Midbrain (tissue), 1 donor: ENCODE data around the gene TPO.

Source experiments
- DNase-seq: peaks from one replicate; lab custom pipeline; 2025; lab: John Stamatoyannopoulos, UW

TPO gene

GRCh38 chr2:1450915-1451314, 37.7 kb downstream of the TPO start:
- no peak for DNase-seq

DNA sequence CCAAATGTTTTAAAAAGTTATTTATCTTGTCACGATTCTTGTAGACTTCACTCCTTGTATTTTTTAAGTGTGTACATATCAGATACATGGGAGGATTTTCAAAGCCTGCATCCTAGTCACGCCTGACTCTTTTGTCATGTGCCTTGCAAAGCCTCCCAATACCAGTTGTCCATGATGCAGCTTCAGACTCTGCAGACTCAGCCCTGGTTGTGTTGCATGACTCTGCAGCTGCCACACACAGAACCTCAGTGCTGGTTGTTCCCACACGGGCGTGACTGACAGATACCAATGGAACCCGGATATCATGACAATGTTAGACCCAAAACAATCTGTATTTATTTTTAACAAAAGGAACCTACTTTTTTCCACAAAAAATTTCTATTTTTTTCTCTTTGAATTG, 38.2 kb downstream of the TPO start:
- DNase-seq: no peak

DNA sequence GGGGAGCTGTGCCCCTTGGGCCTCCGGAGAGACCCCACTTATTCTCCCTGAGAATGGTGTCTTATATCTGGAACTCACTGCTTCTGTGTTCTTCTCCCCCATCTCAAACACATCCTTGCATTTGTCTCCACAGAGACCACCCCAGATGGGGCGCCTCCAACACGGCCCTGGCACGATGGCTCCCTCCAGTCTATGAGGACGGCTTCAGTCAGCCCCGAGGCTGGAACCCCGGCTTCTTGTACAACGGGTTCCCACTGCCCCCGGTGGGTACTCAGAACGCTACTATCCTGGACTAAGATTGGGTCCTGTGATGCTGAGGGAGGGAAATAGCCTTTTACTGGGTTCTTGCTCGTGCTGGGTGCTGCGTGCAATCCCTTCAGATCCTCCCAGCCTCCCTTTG, 40.3 kb downstream of the TPO start:
- DNase-seq: no peak

- no peak for DNase-seq
These were observed 41.1 kb downstream of the TPO start for GRCh38 chr2:1454346-1454745.

DNA sequence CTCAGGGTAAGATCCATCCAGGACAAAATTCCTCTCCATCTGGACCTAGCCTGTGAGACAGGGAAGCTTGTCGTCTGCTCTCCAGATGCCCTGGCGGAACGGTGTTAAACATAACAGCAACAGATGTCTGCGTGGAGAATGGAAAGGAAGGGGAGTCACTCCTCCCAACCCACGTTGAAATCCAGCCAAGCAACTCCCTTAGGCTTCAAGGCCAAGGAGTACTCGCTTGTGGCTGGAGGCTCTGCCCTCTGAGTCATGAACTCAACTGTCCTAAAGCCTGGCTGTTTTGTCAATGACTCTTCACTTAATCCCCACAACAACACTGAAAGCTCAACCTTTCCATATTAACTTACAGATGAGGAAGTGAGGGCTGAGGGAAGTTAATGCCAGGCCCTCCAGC, 42.2 kb downstream of the TPO start:
- no peak for DNase-seq

DNA sequence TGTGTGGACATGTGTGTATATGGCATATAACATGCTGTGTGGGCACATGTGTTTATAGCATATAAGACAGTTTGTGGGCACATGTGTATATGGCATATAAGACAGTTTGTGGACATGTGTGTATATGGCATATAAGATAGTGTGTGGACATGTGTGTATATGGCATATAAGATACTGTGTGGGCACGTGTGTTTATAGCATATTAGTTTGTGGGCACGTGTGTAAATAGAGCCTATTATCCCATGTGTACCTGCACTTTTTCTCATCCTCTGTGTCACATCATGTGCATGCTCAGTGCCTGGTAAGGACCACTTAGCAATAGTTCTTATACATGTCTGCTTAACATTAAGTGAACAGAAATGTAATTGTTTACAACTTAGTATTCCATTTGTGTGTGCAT, 45.2 kb downstream of the TPO start:
- DNase-seq: no peak

- DNase-seq: no peak
These were observed 46.5 kb downstream of the TPO start for GRCh38 chr2:1459727-1460126.

DNA sequence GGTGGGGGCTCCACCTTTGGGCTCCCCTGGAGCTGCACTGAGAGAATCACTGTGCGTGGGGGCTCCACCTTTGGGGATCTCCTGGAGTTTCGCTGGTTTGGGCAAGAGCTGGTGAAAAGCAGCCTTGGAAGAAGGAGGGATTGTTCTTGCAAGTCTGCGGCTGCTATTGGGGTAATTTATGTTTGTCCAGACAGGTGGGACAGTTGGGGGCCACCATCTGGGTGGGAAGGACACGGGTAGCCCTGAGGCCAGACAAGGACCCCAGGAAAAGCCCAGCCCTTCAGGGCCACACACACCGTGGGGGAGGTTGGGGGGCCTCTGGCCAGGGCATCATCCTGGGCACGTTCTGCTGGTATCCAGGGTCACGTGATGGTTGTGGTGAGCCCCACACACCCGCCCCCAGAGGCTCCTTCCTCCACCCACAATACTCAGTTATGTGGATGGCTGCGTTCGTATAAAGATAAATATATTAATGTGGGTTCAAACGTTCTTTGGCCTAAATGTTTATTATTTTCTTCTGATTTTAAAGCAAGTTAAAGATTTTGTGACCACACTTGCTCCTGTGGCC, 47.7 kb downstream of the TPO start:
- no peak for DNase-seq

DNA sequence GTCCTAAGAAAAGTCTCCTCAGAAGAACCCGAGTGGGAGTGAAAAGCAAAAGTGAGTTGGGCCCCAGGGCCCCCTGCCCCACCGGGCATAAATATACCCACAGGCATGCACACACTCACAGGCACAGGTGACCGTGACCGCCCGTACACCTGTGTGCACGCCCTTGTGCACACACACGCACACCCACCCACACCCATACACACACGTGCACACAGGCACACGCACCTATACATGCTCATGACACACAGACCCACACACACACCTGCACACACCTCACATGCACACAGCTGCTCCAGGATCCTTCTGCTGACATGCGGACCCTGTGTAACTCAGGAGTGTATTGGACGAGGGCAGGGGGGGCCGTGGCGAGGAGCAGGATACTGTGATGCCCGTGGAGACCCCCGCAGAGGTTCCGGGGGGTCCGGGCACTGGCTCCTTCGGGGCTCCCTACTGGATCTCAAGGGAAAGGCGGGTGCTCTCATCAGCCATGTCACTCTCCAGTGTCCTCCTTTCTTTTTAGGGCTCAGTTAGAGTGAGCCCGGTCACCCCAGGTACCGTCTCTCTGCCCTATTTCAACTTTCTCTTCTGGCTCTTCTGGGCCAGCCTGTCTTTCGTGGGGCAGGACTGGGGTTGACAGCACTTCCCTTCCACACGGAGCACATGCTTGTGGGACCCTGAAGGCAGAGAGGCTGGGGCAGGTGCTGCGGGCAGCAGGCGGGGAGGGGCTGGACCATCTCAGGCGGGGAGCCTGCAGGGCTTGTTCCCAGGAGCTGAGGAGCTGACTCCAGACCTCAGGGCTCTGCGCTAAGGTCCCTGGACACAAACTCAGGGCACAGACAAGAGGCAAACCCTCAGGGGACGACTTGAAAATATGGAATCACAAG, 48.5 kb downstream of the TPO start:
- no peak for DNase-seq

DNA sequence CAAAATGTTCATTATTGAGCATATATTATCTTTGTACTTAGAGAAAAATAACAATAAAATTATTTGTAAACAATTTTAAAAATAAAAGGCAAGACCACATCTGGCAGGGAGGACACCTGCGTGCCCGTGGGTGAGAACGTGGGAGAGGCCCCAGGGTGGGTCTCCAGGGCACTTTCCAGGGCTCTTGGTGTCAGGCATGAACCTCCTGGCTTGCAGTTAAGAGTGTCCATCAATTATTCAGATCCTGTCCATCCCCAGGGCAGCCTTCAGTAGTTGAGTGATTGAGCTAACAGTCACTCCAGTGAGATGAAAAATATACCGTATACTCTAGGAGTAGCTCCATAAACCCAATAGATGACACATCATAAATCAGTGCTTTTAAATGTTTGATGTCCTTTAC, 49.7 kb downstream of the TPO start:
- no peak for DNase-seq

DNA sequence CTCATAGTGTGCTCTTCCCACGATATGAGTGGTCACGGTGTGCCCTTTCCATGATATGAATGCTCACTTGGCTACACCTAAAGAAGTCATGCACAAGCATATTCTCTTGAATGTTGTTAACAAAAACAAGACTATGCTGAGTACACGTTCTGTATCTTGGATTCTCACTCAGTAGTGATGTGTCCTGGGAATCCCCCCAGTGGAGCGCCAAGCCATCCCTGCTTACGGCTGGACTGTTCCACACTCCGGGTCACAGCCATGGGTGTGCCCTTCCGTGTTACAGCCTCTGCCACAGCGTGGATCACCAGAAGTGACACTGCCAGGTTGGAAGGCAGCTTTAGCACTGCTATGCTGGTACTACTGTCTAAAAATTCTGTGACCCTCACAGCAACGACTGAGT, 59.1 kb downstream of the TPO start:
- DNase-seq: no peak

DNA sequence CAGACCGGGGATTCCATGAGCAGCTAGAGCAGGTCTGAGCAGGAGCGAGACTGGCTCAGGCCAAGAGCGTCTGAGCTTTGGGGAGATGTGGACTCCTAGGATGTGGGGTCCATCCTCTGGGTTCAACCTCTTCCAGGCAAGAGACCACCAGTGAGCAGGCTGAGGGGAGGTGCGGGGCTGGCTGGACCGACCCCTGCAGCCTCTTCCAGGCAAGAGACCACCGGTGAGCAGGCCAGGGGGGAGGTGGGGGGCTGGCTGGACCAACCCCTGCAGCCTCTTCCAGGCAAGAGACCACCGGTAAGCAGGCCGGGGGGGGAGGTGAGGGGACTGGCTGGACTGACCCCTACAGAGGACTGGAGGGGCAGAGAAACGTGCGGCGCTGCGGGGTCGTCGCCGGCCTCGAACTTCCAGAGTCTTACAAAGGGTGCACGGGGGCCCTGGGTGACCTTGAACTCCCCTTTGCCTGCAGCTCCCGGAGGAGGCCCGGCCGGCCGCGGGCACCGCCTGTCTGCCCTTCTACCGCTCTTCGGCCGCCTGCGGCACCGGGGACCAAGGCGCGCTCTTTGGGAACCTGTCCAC, 63.4 kb downstream of the TPO start:
- DNase-seq: no peak

- no peak for DNase-seq
These were observed 64.2 kb downstream of the TPO start for GRCh38 chr2:1477196-1478040.

- DNase-seq: no peak
These were observed 65.3 kb downstream of the TPO start for GRCh38 chr2:1478311-1479305.

GRCh38 chr2:1479346-1479745, 66.1 kb downstream of the TPO start:
- no peak for DNase-seq

GRCh38 chr2:1480671-1481076, 67.4 kb downstream of the TPO start:
- DNase-seq: no peak

DNA sequence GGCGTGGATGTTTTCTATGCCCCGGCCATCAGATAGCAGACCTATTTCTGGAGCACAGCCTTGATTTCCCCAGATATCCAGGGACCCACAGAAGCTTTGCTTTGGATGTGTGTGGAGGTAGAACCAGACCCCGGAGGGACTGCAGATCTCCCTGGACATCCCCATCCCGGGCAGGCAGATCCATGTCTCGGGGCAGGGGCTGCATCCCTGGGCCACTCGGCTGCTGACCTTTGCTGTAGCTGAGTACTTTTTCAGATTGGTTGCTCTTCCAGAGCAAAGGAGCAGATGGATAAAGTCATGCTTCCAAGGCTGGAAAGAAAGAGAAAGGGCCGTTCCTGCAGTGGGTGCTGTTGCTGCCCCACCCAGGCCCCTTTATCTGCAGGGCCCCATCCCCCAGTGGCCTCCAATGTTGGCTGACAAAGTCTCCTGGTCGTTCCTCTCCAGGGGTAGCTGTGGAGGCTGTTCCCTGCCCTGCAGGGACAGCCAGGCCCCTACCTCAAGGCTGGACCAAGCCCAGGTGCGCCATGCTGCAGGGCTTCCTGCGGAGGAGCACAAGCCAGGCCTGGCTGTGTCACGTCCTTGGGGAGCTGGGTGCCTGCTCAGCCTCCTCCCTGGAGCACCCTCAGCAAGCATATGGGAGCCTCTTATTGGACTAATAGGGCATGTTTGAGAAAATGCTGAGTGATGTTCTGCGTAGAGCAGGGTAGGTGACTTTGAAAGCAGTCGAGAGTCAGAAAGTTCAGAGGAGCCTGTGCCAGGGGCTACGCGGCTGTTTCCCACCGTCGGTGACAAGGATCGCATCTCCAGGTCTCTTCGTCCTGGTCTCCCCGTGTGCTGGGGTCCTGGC, 68.4 kb downstream of the TPO start:
- no peak for DNase-seq

GRCh38 chr2:1482253-1482675, 69.0 kb downstream of the TPO start:
- DNase-seq: no peak

DNA sequence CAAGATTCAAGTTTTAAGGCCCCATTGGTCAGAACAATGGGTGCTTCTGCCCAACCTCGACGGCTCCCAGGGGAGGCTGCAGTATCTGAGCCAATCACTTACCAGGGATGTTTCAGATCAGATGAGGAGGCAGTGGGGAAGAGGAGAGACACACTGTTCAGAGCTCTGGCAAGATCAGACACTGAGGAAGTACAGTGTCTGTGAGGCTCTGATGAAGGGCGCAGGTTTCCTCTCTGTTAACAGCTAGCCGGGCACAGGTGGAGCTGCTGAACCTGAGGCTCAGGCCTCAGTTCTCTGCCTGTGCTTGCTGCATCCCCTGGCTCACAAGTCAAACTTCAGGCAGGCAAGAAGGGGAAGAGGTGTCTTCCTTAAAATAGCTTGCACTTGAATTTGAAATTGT, 69.7 kb downstream of the TPO start:
- no peak for DNase-seq

- DNase-seq: no peak
These were observed 70.3 kb downstream of the TPO start for GRCh38 chr2:1483551-1483950.
